Peyer's patch (tissue), 4 donors: Measurements from ENCODE around the gene CLASP1. TPM values are rescaled to one million over a fixed set of nuclear protein-coding genes. Genes with fewer than 3 reads are reported as not detected.

Experiments used
- DNase-seq, 3 donors: peaks; one replicate each; pipeline ENCODE4 v3.0.0-alpha.2; 2017 to 2019
- H3K27ac ChIP-seq, 4 donors: fragments of 200-600 bp; sonication (generic); one replicate each; pipeline ENCODE4 v1.5.1; 2016 to 2019
- H3K27me3 ChIP-seq, 2 donors: fragments of 200-600 bp; sonication (generic); one replicate each; pipeline ENCODE4 v1.5.1; 2019
- H3K36me3 ChIP-seq, 3 donors: fragments of 200-600 bp; sonication (generic); one replicate each; pipeline ENCODE4 v1.5.1; 2016 to 2019
- H3K4me1 ChIP-seq, 4 donors: fragments of 200-600 bp; sonication (generic); one replicate each; pipeline ENCODE4 v1.5.1; 2016 to 2019
- H3K4me3 ChIP-seq, 4 donors: fragments of 200-600 bp; sonication (generic); 1 replicate in 3 of 4; 2 replicates in 1 of 4; pipeline ENCODE4 v1.5.1; 2016 to 2019; ENCODE audit warnings: mild to moderate bottlenecking in 1 of 4
- H3K9me3 ChIP-seq, 4 donors: fragments of 200-600 bp; sonication (generic); one replicate each; pipeline ENCODE4 v1.5.1; 2016 to 2019; ENCODE audit warnings: mild to moderate bottlenecking in 1 of 4
- CTCF ChIP-seq, 6 experiments: fragments of 450-650 bp in 4 of 6; fragments of 200-600 bp in 2 of 6; sonication (generic) in 1 of 6; IDR thresholded peaks; one replicate each; pipeline ENCODE4 v1.5.1; 2017 to 2019; ENCODE audit warnings: antibody characterized with exemption in 6 of 6, mild to moderate bottlenecking in 3 of 6, moderate library complexity in 1 of 6
- POLR2A ChIP-seq, 2 donors: fragments of 450-650 bp; IDR thresholded peaks; one replicate each; pipeline ENCODE4 v1.5.1; 2017; ENCODE audit warnings: antibody characterized with exemption in 2 of 2, mild to moderate bottlenecking in 2 of 2, moderate library complexity in 2 of 2
- small RNA-seq, 2 donors: library from RNA; depleted of rRNA; stranded (forward); fragments of <200 nt; gene quantifications; one replicate each; pipeline ENCODE3, GENCODE V24; 2016
- total RNA-seq, 4 donors: library from RNA; depleted of rRNA; stranded (reverse); fragments of >200 nt; gene quantifications; one replicate each; pipeline ENCODE4 v1.1.0, GENCODE V29; 2016

CLASP1 gene
- total RNA-seq, 4 donors from 2014 or later, result 30.5 to 130 (median 73.7) TPM

GRCh38 chr2:121287956-121288355, 361.3 kb downstream of the CLASP1 start:
- no peaks in the 10 kb centered on the region for H3K36me3 ChIP-seq
- no peak for TF ChIP-seq CTCF (IDR thresholded peaks at IDR 0.05)
- TF ChIP-seq POLR2A (IDR thresholded peaks at IDR 0.05), result no peak
- H3K27me3 ChIP-seq, result no peaks in the 10 kb centered on the region

More at GRCh38 chr2:121287956-121288355, 361.3 kb downstream of the CLASP1 start:
- no peak overlapping the region for H3K27ac ChIP-seq
- H3K4me1 ChIP-seq, result peaks cover 0 to 14% (median 4%) of the 10 kb centered on the region in 4 donors
- H3K4me3 ChIP-seq, result no peak overlapping the region
- DNase-seq, result no peak
- H3K9me3 ChIP-seq, result no peaks in the 10 kb centered on the region

Small RNA genes within 50 kb of the gene (small RNA-seq; reads per million reads assigned to genes)
- gene RF00019 (0 reads per million in 2 donors), gene RNU4ATAC (226 to 274 reads per million in 2 donors)

Other genes with a start within 250 kb of the CLASP1 start
- gene RNU4ATAC, start 118.6 kb downstream of the CLASP1 start, total RNA-seq, result under 1 TPM in 1 of 4 donors, not detected in 3; under 0.01 TPM
- gene NIFK, start 87.4 kb upstream of the CLASP1 start, total RNA-seq, result 100 to 1,000 TPM in 1 of 4 donors, 10 to 100 TPM in 3; 19.0 to 110 (median 35.7) TPM
- 10 to 100 TPM; 23.1 to 31.9 (median 30.2) TPM for gene TSN, start 106.2 kb upstream of the CLASP1 start, total RNA-seq